DOHH2 (cell line): Measurements from ENCODE around the gene CYLD.

Source experiments
- H3F3A ChIP-seq: fragments of 200-600 bp; sonication (generic), shearing (Covaris generic); 2 replicates; pipeline ENCODE4 v1.6.0; 2016; ENCODE audit warnings: antibody characterized with exemption, mild to moderate bottlenecking; ENCODE audit not compliant: control insufficient read depth, insufficient read depth
- H3K27ac ChIP-seq: fragments of 200-600 bp; sonication (generic); 2 replicates; pipeline ENCODE4 v1.5.1; 2014; ENCODE audit warnings: low read depth, mild to moderate bottlenecking, low read length, moderate library complexity
- H3K27me3 ChIP-seq: fragments of 200-600 bp; sonication (generic); 2 replicates; pipeline ENCODE4 v1.6.1; 2014; ENCODE audit warnings: mild to moderate bottlenecking, low read length, mixed read lengths; ENCODE audit not compliant: control insufficient read depth
- H3K36me3 ChIP-seq: fragments of 200-600 bp; sonication (generic); 2 replicates; pipeline ENCODE4 v1.6.1; 2014; ENCODE audit warnings: mild to moderate bottlenecking, low read length, moderate library complexity, mixed read lengths; ENCODE audit not compliant: control insufficient read depth
- H3K4me1 ChIP-seq: fragments of 200-600 bp; sonication (generic); 2 replicates; pipeline ENCODE4 v1.6.1; 2014; ENCODE audit warnings: mild to moderate bottlenecking, low read length, mixed read lengths; ENCODE audit not compliant: control insufficient read depth
- H3K4me2 ChIP-seq: fragments of 200-600 bp; sonication (generic); 2 replicates; pipeline ENCODE4 v1.6.0; 2014; ENCODE audit warnings: mild to moderate bottlenecking, low read length, moderate library complexity
- H3K4me3 ChIP-seq: fragments of 200-600 bp; sonication (generic); 2 replicates; pipeline ENCODE4 v1.5.1; 2014; ENCODE audit warnings: mild to moderate bottlenecking, low read length, mixed read lengths
- H3K79me2 ChIP-seq: fragments of 200-600 bp; sonication (generic); 2 replicates; pipeline ENCODE4 v1.6.1; 2014; ENCODE audit warnings: mild to moderate bottlenecking, low read length, mixed read lengths; ENCODE audit not compliant: control insufficient read depth
- H3K9me2 ChIP-seq: fragments of 200-600 bp; sonication (generic); replicated peaks from 2 replicates; pipeline ENCODE4 v1.6.1; 2014; ENCODE audit warnings: mild to moderate bottlenecking, low read length, mixed read lengths; ENCODE audit not compliant: control insufficient read depth
- H3K9me3 ChIP-seq: fragments of 200-600 bp; sonication (generic); 2 replicates; pipeline ENCODE4 v1.6.1; 2014; ENCODE audit warnings: antibody characterized with exemption, low read length, mixed read lengths; ENCODE audit not compliant: control insufficient read depth, insufficient read depth
- H4K20me1 ChIP-seq: fragments of 200-600 bp; sonication (generic); 2 replicates; pipeline ENCODE4 v1.6.0; 2014; ENCODE audit warnings: low read depth, mild to moderate bottlenecking, antibody characterized with exemption, low read length, moderate library complexity; ENCODE audit not compliant: control insufficient read depth, insufficient read depth
- CTCF ChIP-seq: fragments of 200-600 bp; sonication (generic); IDR thresholded peaks from one replicate; pipeline ENCODE4 v1.5.1; 2014; ENCODE audit warnings: antibody characterized with exemption, mild to moderate bottlenecking, low read depth, low read length; ENCODE audit not compliant: poor library complexity, severe bottlenecking
- EZH2phosphoT487 ChIP-seq: fragments of 200-600 bp; sonication (generic); IDR thresholded peaks from 2 replicates; pipeline ENCODE4 v1.6.1; 2017; ENCODE audit warnings: borderline replicate concordance, mild to moderate bottlenecking, antibody characterized with exemption, low read length, moderate library complexity, mixed read lengths

CYLD gene

GRCh38 chr16:50767197-50767596, 25.3 kb downstream of the CYLD start:
- Histone ChIP-seq H3K9me2 (no peaks in the 10 kb centered on the region), H3K36me3 (no peaks in the 10 kb centered on the region; the same call in 1 of the 2 replicates), H3K4me3 (no peak overlapping the region), H3K79me2 (no peaks in the 10 kb centered on the region), H3K27ac (no peak overlapping the region), H3K4me1 (no peaks in the 10 kb centered on the region), H4K20me1 (no peaks in the 10 kb centered on the region), H3K4me2 (no peak overlapping the region), H3K27me3 (no peaks in the 10 kb centered on the region), H3F3A (no peaks in the 10 kb centered on the region), H3K9me3 (0 out of 2 replicates have a peak, but pooled peaks cover 4% of the 10 kb centered on the region)
- no peak for TF ChIP-seq CTCF
- no peak for TF ChIP-seq EZH2phosphoT487

- Histone ChIP-seq H3K27me3 (no peaks in the 10 kb centered on the region), H3K79me2 (no peaks in the 10 kb centered on the region), H3K9me3 (0 out of 2 replicates have a peak, but pooled peaks cover 1% of the 10 kb centered on the region), H3K4me3 (no peak overlapping the region), H4K20me1 (no peaks in the 10 kb centered on the region), H3K27ac (no peak overlapping the region), H3K36me3 (no peaks in the 10 kb centered on the region), H3K4me2 (no peak overlapping the region), H3K4me1 (no peaks in the 10 kb centered on the region), H3F3A (no peaks in the 10 kb centered on the region), H3K9me2 (no peaks in the 10 kb centered on the region)
- TF ChIP-seq CTCF = no peak
- TF ChIP-seq EZH2phosphoT487 = no peak
These were observed 29.5 kb downstream of the CYLD start for GRCh38 chr16:50771366-50771765.

GRCh38 chr16:50774405-50774804, 32.5 kb downstream of the CYLD start:
- Histone ChIP-seq H3K79me2 (no peaks in the 10 kb centered on the region), H3K27ac (no peak overlapping the region), H3K4me2 (no peak overlapping the region), H3K4me1 (no peaks in the 10 kb centered on the region), H3K4me3 (no peak overlapping the region), H3K27me3 (no peaks in the 10 kb centered on the region), H3K36me3 (no peaks in the 10 kb centered on the region), H3F3A (no peaks in the 10 kb centered on the region), H3K9me2 (no peaks in the 10 kb centered on the region), H4K20me1 (no peaks in the 10 kb centered on the region), H3K9me3 (no peaks in the 10 kb centered on the region)
- TF ChIP-seq EZH2phosphoT487 (no peak), CTCF (no peak)

GRCh38 chr16:50774960-50775359, 33.1 kb downstream of the CYLD start:
- H3K27ac ChIP-seq = no peak overlapping the region
- no peaks in the 10 kb centered on the region for H4K20me1 ChIP-seq
- H3K4me2 ChIP-seq = no peak overlapping the region
- no peaks in the 10 kb centered on the region for H3K9me2 ChIP-seq
- 0 out of 2 replicates have a peak, but pooled peaks cover 2% of the 10 kb centered on the region for H3K36me3 ChIP-seq
- H3K27me3 ChIP-seq = no peaks in the 10 kb centered on the region
- H3K79me2 ChIP-seq = no peaks in the 10 kb centered on the region
- TF ChIP-seq EZH2phosphoT487 (no peak), CTCF (no peak)
- H3K9me3 ChIP-seq = no peaks in the 10 kb centered on the region
- no peaks in the 10 kb centered on the region for H3F3A ChIP-seq
- no peaks in the 10 kb centered on the region for H3K4me1 ChIP-seq
- no peak overlapping the region for H3K4me3 ChIP-seq
